Measurements from ENCODE around the gene RUSC2.
"Not testable (repeated sequence)": the region's sequence is repeated elsewhere in the genome, so short reads cannot be mapped to it uniquely, and the experiment has no call there.

The RUSC2 gene

GRCh38 chr9:35498245-35498644, 8.3 kb downstream of the RUSC2 start:
- DNase-seq: not testable (repeated sequence)

GRCh38 chr9:35499029-35499700, 9.3 kb downstream of the RUSC2 start:
- no peak for DNase-seq

- DNase-seq: no peak
Observed at GRCh38 chr9:35499701-35500030, 9.8 kb downstream of the RUSC2 start.

GRCh38 chr9:35500130-35500748, 10.3 kb downstream of the RUSC2 start:
- no peak for DNase-seq

DNA sequence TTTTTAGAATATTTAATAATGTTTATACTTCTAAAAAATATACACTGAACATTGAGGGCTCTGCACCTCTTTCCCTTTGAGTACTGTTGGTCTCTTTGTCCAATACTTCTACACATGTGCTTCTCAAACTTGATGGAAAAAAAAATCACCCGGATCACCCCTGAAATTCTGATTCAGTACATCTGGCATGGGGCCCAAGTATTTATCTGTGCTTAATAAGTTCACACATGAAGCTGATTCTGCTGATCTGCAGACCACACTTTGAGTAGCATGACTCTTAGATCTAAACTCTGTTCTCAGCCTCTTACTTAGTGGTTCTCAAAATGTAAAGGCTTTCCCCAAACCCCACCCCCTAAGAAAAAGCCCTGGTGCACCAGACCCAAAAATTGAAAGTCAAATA, 12.0 kb downstream of the RUSC2 start:
- DNase-seq: no peak

DNA sequence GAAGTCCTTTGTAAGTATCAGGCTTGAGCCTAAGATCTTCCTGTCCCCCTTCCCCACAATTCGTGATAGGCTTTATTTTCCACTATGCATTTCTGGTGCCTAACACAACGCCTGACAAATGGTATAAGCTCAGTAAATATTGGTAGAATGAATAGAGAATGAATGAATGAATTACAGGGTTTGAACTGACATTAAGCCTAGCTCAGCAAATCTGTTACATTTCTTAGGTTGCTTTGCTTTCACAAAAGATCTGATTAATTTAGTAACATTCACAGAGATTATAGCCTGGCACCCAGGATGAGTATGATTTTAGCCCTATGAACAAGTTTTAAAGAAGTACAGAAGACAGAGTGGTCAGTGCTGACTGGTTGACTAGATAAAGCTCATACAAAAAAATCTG, 16.4 kb downstream of the RUSC2 start:
- no peak for DNase-seq

DNA sequence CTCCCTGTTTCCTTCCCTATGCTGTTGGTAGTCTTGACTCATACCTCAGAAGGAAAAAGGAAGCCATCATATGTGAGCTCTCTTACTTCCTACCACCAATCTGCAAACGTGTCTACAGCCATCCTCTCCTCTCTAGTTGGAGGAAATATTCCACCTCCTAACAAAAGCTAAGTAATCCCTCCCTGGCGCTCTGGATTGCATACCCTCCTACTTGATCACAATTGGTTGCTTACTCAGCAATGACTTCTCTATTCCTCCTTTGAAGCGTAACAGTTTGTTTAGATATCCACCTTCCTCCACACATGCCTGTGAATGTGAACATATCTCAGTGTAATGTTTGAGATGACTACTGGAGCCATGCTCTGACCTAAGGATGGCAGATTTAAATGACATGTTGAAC, 18.2 kb downstream of the RUSC2 start:
- no peak for DNase-seq

DNA sequence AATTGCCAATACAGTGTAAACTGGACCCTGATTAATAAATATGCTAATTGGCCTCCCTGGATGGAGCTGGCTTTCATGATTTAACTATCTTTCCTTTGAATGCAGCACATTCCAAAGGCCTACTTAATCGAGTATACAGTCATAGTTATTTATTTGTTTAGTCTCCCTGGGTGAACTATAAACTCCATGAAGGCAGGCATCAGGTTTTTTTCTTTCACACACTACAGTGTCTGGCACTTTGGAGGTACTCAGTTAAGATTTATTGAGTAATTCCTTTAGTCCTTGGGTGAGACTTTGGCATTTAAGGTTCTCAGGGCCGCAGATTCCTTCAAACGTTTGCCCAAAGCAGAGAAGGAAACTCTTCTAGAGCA, 20.5 kb downstream of the RUSC2 start:
- no peak for DNase-seq

DNA sequence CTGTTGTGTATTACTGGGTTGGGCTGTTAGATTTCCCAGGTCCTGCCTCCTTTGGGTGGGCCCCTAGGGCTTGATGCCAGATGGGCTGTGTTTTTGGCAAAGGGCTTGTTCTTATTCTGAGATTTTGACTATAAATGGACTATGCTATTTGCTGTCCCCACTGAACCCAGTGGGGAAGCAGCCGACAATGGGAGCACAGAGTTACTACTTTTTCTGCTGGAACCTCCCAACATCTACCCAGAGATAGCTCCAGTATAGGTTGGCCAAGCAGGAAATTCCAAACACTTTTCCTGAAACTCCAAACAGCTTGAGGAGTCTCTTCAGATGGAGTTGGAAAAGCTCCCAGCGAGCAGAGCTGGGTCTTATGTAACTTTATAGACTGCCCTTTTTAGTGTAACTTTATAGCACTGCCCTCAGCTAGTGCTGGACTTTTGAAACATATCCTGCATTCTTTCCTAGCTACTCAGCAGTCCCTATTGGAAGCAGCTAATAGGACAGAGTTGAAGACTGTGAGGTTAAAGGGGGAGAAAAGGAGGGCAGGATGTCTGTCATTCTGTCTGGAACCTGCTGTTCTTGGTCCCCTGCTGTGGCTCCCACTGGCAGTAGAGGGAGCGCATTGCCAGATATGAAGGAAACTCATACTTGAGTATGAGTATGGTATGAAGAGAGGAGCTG, 21.0 kb downstream of the RUSC2 start:
- no peak for DNase-seq

DNA sequence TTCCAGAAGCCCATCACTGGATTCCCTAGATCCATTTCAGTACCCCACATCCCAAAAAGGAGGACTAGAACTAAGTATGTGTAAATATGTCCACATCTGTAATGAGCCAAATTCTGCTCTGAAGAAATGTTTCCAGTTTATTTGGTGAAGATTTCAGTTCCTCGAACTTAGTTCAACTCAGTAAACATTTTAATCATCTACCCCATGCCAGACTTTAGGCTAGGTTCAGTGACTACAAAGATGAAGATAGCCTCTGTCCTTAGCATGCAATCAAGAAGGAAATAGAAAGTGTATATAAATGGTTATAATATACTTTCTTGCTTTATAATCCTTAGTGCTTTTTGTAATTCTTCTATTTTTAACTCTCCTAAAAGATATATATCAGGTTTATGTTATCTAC, 21.5 kb downstream of the RUSC2 start:
- no peak for DNase-seq

- DNase-seq: no peak
Observed at GRCh38 chr9:35515766-35516165, 25.9 kb downstream of the RUSC2 start.

DNA sequence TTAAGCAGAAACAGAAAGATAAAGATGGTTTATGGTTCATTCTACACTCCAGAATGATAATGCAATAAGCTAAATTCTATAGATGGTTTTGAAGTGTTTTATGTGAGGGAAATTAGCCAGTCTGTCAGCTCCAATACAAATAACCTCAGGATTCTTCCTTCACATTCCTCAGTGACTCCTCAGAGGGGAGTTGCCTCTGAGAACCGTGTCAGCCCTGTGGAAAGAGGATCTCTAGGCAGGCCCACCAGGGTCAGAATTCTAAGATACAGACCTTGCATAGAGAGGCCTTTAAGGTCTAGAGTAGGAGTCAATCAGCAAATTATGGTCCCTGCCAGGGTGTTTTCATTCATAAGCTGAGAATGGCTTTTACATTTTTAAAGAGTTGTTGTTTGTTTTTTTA, 26.6 kb downstream of the RUSC2 start:
- DNase-seq: no peak

DNA sequence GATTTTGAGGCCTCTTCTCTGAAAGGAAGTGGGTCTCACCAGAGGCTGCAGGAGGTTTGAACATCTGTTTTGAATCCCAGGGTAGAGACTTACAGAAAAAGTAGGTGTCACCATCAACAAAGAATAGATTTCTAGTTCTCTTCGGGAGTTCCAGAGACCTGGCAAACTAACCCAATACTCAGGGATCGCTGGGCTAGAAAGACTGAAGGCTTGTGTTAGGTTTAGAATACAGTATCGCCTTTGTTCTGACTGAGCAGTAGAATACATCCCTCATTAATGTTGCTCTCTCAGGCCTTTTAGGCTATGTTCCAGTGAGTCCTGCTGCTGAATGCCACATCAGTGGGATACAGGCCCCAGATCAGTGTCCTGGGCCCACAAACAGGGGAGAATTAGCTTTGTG, 27.2 kb downstream of the RUSC2 start:
- no peak for DNase-seq

- DNase-seq: no peak
Observed at GRCh38 chr9:35517552-35518224, 27.8 kb downstream of the RUSC2 start.

- DNase-seq: peak; percentile 33
Observed at GRCh38 chr9:35518225-35518821, 28.4 kb downstream of the RUSC2 start.

DNA sequence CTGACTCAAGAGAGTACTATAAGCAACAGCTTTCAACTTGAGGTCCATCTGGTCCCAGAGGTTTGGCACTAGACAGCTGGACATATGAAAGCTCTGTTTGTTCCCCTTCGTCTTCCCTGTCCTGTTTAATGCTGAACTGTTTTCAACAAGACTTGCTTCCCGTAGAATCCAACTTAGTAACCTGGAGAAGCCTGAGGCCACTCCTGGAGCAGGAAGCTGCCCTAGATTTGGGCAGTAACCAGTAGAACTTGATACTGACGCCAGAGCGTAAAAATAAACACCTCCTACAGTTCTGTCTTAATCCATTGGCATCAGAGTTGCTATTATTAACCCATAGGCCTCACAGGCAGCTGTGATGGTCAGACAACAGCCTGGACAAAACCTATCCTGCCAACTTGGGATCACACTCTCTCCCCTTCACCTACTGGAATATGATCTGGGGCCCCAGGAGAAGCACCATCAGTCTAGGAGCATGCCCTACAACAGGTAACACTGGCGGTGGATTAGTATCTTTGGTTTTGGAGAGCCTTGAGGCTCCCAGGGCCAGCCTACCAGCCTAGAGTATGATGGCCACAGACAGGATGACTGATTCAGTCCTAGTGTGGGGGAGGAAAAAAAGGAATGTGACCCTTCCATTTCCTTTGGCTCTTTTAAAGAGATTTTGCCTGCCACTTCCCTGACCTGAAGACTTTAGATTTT, 29.2 kb downstream of the RUSC2 start:
- no peak for DNase-seq

- DNase-seq: no peak
Observed at GRCh38 chr9:35519692-35520363, 29.9 kb downstream of the RUSC2 start.

DNA sequence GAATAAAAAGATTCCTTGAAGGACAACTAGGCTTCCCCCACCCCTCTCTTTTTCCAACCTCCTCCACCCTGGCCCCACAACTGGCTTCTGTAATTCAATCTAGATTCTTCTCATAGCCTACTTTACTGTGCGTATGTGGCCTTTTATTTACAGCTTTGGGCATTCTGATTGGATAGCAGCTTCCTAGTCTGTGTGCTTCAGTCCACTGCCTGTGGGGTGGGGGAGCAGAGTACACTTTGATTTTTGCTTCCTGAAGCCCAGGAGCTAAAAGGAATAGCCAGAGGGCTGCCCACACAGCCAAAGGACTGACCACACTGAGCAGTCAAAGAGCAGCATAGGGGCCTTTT, 30.4 kb downstream of the RUSC2 start:
- no peak for DNase-seq

- DNase-seq: no peak
Observed at GRCh38 chr9:35521708-35522107, 31.8 kb downstream of the RUSC2 start.

DNA sequence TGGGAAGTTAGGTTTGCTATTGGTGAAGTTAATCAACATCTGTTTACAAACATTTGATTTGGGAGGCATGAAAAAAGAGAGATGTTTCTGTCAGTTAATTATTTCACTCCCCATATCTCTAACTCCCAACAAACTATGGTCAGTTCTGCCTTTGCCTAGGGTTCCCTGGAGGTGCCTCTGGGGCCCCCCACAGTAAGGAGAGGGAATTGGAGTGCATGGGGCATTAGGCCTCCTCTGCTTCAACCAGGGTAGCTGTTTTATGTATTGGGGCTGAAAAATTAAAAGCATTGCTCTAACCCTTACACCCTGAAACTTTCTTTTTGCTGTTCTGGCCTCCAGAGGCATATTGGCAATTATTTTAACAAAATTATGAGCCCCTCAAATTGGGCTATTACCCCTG, 32.3 kb downstream of the RUSC2 start:
- DNase-seq: no peak

DNA sequence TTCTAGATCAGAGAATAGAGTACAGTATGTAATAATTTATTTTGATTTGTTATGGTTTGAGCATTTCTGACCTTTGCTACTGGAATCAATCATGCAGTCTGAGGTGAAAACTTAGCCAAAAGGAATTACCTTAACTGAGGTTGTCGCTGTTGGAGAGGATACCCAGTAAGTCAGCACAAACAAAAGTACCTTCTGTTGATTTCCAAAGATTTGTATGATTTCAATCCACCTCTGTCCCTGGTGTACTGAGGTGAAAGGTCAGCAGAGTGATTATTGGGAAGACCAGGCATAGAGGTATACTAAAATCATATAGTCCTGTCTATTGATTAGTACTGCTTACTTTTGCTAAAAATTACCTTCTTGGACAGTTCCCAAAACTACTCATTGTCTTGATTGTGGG, 32.8 kb downstream of the RUSC2 start:
- DNase-seq: no peak

GRCh38 chr9:35523556-35523955, 33.6 kb downstream of the RUSC2 start:
- not testable (repeated sequence) for DNase-seq

Measured in 8988T (cell line).